Aorta (tissue), 5 donors: ENCODE results near the gene HK1. TPM values are rescaled to one million over a fixed set of nuclear protein-coding genes. Genes with fewer than 3 reads are reported as not detected.
A peak's percentile ranks its signal among the peaks of the same experiment; 100 is the strongest.

Source experiments
- ATAC-seq: fragments of 200-7000 bp; cut with Tn5 transposase; one replicate; pipeline ENCODE4 v1.9.1; 2022; ENCODE audit warnings: moderate library complexity; ENCODE audit not compliant: low FRiP score
- DNase-seq, 2 donors: peaks; one replicate each; pipeline ENCODE4 v3.0.0-alpha.2; 2020
- H3K27ac ChIP-seq, 2 donors: one replicate each; pipeline ENCODE4 v1.5.1; 2013; ENCODE audit warnings: low read length in 2 of 2, mild to moderate bottlenecking in 2 of 2, moderate library complexity in 2 of 2, control low read depth in 1 of 2, inconsistent platforms in 1 of 2, low read depth in 1 of 2
- H3K27me3 ChIP-seq, 2 donors: one replicate each; pipeline ENCODE4 v1.6.1; 2013; ENCODE audit warnings: control low read depth in 1 of 2, low read length in 1 of 2, mild to moderate bottlenecking in 1 of 2, moderate library complexity in 1 of 2; ENCODE audit not compliant: insufficient read depth in 2 of 2, control insufficient read depth in 1 of 2
- H3K36me3 ChIP-seq, 2 donors: one replicate each; pipeline ENCODE4 v1.6.1; 2013; ENCODE audit warnings: control low read depth in 1 of 2, low read length in 1 of 2, mild to moderate bottlenecking in 1 of 2; ENCODE audit not compliant: insufficient read depth in 2 of 2, control insufficient read depth in 1 of 2
- H3K4me1 ChIP-seq, 2 donors: one replicate each; pipeline ENCODE4 v1.6.1; 2013; ENCODE audit warnings: low read length in 2 of 2, control low read depth in 1 of 2, mild to moderate bottlenecking in 1 of 2, moderate library complexity in 1 of 2; ENCODE audit not compliant: insufficient read depth in 2 of 2, control insufficient read depth in 1 of 2
- H3K4me3 ChIP-seq, 2 donors: one replicate each; pipeline ENCODE4 v1.5.1; 2013; ENCODE audit warnings: low read length in 2 of 2, control low read depth in 1 of 2, mild to moderate bottlenecking in 1 of 2
- H3K9me3 ChIP-seq: one replicate; pipeline ENCODE4 v1.6.1; 2013; ENCODE audit warnings: mild to moderate bottlenecking, low read length; ENCODE audit not compliant: control insufficient read depth
- WGBS, 2 donors: extraction: QIAGEN DNeasy Blood & Tissue Kit; methylation state at CpG; one replicate each; pipeline ENCODE4 v1.1.7; 2013; 5-methylcytosine and 5-hydroxymethylcytosine counted together
- intact Hi-C, 2 donors: fragments of 100-400 bp; cut with DNase I; formaldehyde crosslinking; loops; one replicate each; pipeline versions ENCODE4 v1.14.2 to v1.15.0; 2022
- polyA plus RNA-seq, 2 donors: library from polyadenylated mRNA; stranded (reverse); fragments of 200-250 nt; gene quantifications; one replicate each; pipeline ENCODE4 v1.2.3, GENCODE V29; 2013
- total RNA-seq, 2 donors: library from RNA; stranded (reverse); fragmentation: NEBNext Ultra II Directional; extraction: Animal tissue kit (Norgen Biotek cat#: 25700); gene quantifications; one replicate each; pipeline ENCODE4 v1.2.1, GENCODE V29; 2021
- donor health status: healthy with polysubstance abuse.
- donor health status: Bipolar disorder and iron deficiency.
- donor health status: DM: no; HTN: no; CAD: no.
- donor health status: DM: no; HTN: no; CAD: no.
- donor health status: DM: yes; HTN: yes; CAD: no.

HK1 gene
- total and polyA plus RNA-seq, 4 donors, result 41.7 to 133 (median 92.2) TPM

- Histone ChIP-seq H3K27ac (peak overlapping the region; percentile 54 to 90), H3K27me3 (no peaks in the 10 kb centered on the region), H3K9me3 (no peaks in the 10 kb centered on the region), H3K4me1 (peaks cover 11 to 13% of the 10 kb centered on the region in 2 donors), H3K4me3 (no peak overlapping the region), H3K36me3 (no peaks in the 10 kb centered on the region)
- DNase-seq (peak in 1 of 2 donors; percentile 61), ATAC-seq (peak; percentile 26)
- intact Hi-C loops, result no loop called here
- 21 to 23% methylated on average over 16 of the region's 16 CpGs for WGBS, 2 donors
Observed at GRCh38 chr10:69337296-69338132, 59.2 kb downstream of the HK1 start.

GRCh38 chr10:69338133-69338456, 59.8 kb downstream of the HK1 start:
- H3K36me3 ChIP-seq, result no peaks in the 10 kb centered on the region
- no peaks in the 10 kb centered on the region for H3K27me3 ChIP-seq
- no peak for ATAC-seq
- intact Hi-C loops, result no loop called here
- no peak overlapping the region for H3K4me3 ChIP-seq
- peaks cover 5 to 9% of the 10 kb centered on the region in 2 donors for H3K4me1 ChIP-seq
- H3K27ac ChIP-seq, result peak overlapping the region; percentile 54 to 90
- H3K9me3 ChIP-seq, result no peaks in the 10 kb centered on the region
- 44% methylated on average over 8 of the region's 8 CpGs for WGBS, 2 donors
- DNase-seq, result no peak

GRCh38 chr10:69338547-69339450, 60.5 kb downstream of the HK1 start:
- DNase-seq, result no peak
- Histone ChIP-seq H3K36me3 (no peaks in the 10 kb centered on the region), H3K4me3 (no peak overlapping the region), H3K27ac (peak overlapping the region; percentile 54 to 90), H3K9me3 (no peaks in the 10 kb centered on the region), H3K4me1 (peaks cover 3 to 9% of the 10 kb centered on the region in 2 donors), H3K27me3 (no peaks in the 10 kb centered on the region)
- intact Hi-C loops, result no loop called here
- WGBS, 2 donors, result 17 to 21% methylated on average over 9 of the region's 9 CpGs
- ATAC-seq, result peak; percentile 42

GRCh38 chr10:69340695-69341094, 62.4 kb downstream of the HK1 start:
- Histone ChIP-seq H3K4me3 (no peak overlapping the region), H3K9me3 (no peaks in the 10 kb centered on the region), H3K27ac (peak overlapping the region in 1 of 2 donors; percentile 4), H3K4me1 (peaks cover 3 to 4% of the 10 kb centered on the region in 2 donors), H3K27me3 (no peaks in the 10 kb centered on the region), H3K36me3 (peaks cover 0 to 2% of the 10 kb centered on the region in 2 donors)
- 76 to 77% methylated on average over 9 of the region's 9 CpGs for WGBS, 2 donors
- intact Hi-C loops, result no loop called here
- DNase-seq (no peak), ATAC-seq (no peak)

- H3K4me1 ChIP-seq, result peaks cover 0 to 4% of the 10 kb centered on the region in 2 donors
- no peak for DNase-seq
- intact Hi-C loops, result no loop called here
- 84 to 88% methylated on average over 4 of the region's 4 CpGs for WGBS, 2 donors
- no peaks in the 10 kb centered on the region for H3K9me3 ChIP-seq
- H3K4me3 ChIP-seq, result no peak overlapping the region
- no peak overlapping the region for H3K27ac ChIP-seq
- ATAC-seq, result no peak
- H3K27me3 ChIP-seq, result no peaks in the 10 kb centered on the region
- H3K36me3 ChIP-seq, result peaks cover 0 to 2% of the 10 kb centered on the region in 2 donors
Observed at GRCh38 chr10:69343905-69344304, 65.6 kb downstream of the HK1 start.

GRCh38 chr10:69344591-69345252, 66.4 kb downstream of the HK1 start:
- no peak for DNase-seq
- intact Hi-C loops, result no loop called here
- Histone ChIP-seq H3K27me3 (no peaks in the 10 kb centered on the region), H3K27ac (no peak overlapping the region), H3K9me3 (no peaks in the 10 kb centered on the region), H3K4me1 (peaks cover 0 to 2% of the 10 kb centered on the region in 2 donors), H3K36me3 (peaks cover 0 to 2% of the 10 kb centered on the region in 2 donors), H3K4me3 (no peak overlapping the region)
- no peak for ATAC-seq
- WGBS, 2 donors, result 71 to 73% methylated on average over 13 of the region's 13 CpGs

- Histone ChIP-seq H3K27ac (peak overlapping the region in 1 of 2 donors; percentile 13), H3K4me3 (no peak overlapping the region), H3K27me3 (no peaks in the 10 kb centered on the region), H3K4me1 (no peaks in the 10 kb centered on the region), H3K9me3 (no peaks in the 10 kb centered on the region), H3K36me3 (peaks cover 0 to 2% of the 10 kb centered on the region in 2 donors)
- 75 to 88% methylated on average over 2 of the region's 2 CpGs for WGBS, 2 donors
- no peak for ATAC-seq
- DNase-seq, result no peak
- intact Hi-C loops, result no loop called here
Observed at GRCh38 chr10:69345402-69345801, 67.1 kb downstream of the HK1 start.

GRCh38 chr10:69345890-69346474, 67.7 kb downstream of the HK1 start:
- DNase-seq (no peak), ATAC-seq (no peak)
- Histone ChIP-seq H3K4me1 (no peaks in the 10 kb centered on the region), H3K36me3 (peaks cover 0 to 2% of the 10 kb centered on the region in 2 donors), H3K27ac (peak overlapping the region in 1 of 2 donors; percentile 6), H3K4me3 (no peak overlapping the region), H3K27me3 (no peaks in the 10 kb centered on the region), H3K9me3 (no peaks in the 10 kb centered on the region)
- 56 to 59% methylated on average over 8 of the region's 8 CpGs for WGBS, 2 donors
- intact Hi-C loops, result no loop called here
